ENCODE results near the gene KCTD3.

DNA sequence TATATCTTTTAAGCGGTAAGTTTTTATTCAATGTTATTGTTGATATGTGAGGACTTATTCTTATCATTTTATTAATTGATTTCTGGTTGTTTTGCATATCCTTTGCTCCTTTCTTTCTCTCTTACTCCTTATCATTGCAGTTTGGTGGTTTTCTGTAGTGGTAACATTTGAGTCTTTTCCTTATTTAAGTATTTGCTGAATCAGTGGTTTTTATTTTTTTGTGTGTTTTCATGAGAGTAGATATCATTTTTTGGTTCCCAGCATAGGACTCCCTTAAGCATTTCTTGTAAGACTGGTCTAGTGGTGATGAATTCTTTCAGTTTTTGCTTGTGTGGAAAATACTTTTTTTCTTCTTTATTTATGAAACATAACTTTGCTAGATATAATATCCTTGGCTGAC is 12.2 kb upstream of the KCTD3 start:
- TF ChIP-seq, protein P1, sequence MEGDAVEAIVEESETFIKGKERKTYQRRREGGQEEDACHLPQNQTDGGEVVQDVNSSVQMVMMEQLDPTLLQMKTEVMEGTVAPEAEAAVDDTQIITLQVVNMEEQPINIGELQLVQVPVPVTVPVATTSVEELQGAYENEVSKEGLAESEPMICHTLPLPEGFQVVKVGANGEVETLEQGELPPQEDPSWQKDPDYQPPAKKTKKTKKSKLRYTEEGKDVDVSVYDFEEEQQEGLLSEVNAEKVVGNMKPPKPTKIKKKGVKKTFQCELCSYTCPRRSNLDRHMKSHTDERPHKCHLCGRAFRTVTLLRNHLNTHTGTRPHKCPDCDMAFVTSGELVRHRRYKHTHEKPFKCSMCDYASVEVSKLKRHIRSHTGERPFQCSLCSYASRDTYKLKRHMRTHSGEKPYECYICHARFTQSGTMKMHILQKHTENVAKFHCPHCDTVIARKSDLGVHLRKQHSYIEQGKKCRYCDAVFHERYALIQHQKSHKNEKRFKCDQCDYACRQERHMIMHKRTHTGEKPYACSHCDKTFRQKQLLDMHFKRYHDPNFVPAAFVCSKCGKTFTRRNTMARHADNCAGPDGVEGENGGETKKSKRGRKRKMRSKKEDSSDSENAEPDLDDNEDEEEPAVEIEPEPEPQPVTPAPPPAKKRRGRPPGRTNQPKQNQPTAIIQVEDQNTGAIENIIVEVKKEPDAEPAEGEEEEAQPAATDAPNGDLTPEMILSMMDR (IDR thresholded peaks at IDR 0.05; ENCODE audit: extremely low read depth in 1 of 2, insufficient read depth in 1 of 2, low read depth in 1 of 2, low read length in 2 of 2): no peak
- no peak for TF ChIP-seq POLR2A (IDR thresholded peaks at IDR 0.05; ENCODE audit: low read depth, low read length)
- no peak for TF ChIP-seq POLR2AphosphoS5 (IDR thresholded peaks at IDR 0.05; ENCODE audit: insufficient read depth, low read depth, low read length)
- TF ChIP-seq EZH2 (IDR thresholded peaks at IDR 0.05; ENCODE audit: borderline replicate concordance, low read depth, low read length, severe bottlenecking): no peak
